WTC11 (cell line): Measurements from ENCODE around the gene TENT5A. TPM values are rescaled to one million over a fixed set of nuclear protein-coding genes. Genes with fewer than 3 reads are reported as not detected.

Experiments used
- ATAC-seq: fragments of 200-7000 bp; cut with Tn5 transposase; 2 replicates; pipeline ENCODE4 v1.10.0; 2021; ENCODE audit warnings: mild to moderate bottlenecking, moderate library complexity
- CTCF ChIA-PET: fragments of 300-600 bp; sonication (Branson Sonifier 250); formaldehyde crosslinking; loops from one replicate; lab custom pipeline; 2021; ENCODE audit warnings: antibody characterized with exemption; lab: Charles Lee
- POLR2A ChIA-PET: fragments of 350-600 bp; sonication (Branson Sonifier 250); formaldehyde crosslinking; loops from one replicate; lab custom pipeline; 2021; ENCODE audit warnings: antibody characterized with exemption; lab: Charles Lee
- DNase-seq: peaks from one replicate; pipeline ENCODE4 v3.0.0; 2021; ENCODE audit warnings: low spot score
- H3K27ac Mint-ChIP-seq: 2 replicates; pipeline ENCODE4 v1.8.0; 2021; ENCODE audit warnings: mixed read lengths
- H3K27me3 Mint-ChIP-seq: 2 replicates; pipeline ENCODE4 v1.8.0; 2021; ENCODE audit warnings: low read depth, mild to moderate bottlenecking, moderate library complexity, mixed read lengths
- H3K36me3 Mint-ChIP-seq: 2 replicates; pipeline ENCODE4 v1.8.0; 2021; ENCODE audit warnings: mixed read lengths
- H3K4me1 Mint-ChIP-seq: 2 replicates; pipeline ENCODE4 v1.8.0; 2022; ENCODE audit warnings: mixed read lengths
- H3K4me3 Mint-ChIP-seq: 2 replicates; pipeline ENCODE4 v1.8.0; 2021; ENCODE audit warnings: mild to moderate bottlenecking, moderate library complexity, mixed read lengths
- H3K9me3 Mint-ChIP-seq: 2 replicates; pipeline ENCODE4 v1.8.0; 2021; ENCODE audit warnings: mixed read lengths
- ATF3 ChIP-seq: sonication (generic); formaldehyde crosslinking; conservative IDR thresholded peaks from 2 replicates; pipeline ENCODE4 v1.8.1; 2022; ENCODE audit warnings: mild to moderate bottlenecking, missing genetic modification reagents
- ETV6 ChIP-seq: sonication (generic); formaldehyde crosslinking; IDR thresholded peaks from 2 replicates; pipeline ENCODE4 v1.8.1; 2022; ENCODE audit warnings: mild to moderate bottlenecking, missing genetic modification reagents
- FOXK1 ChIP-seq: sonication (generic); formaldehyde crosslinking; IDR thresholded peaks from 2 replicates; pipeline ENCODE4 v1.8.0; 2022; ENCODE audit warnings: mild to moderate bottlenecking, moderate library complexity, missing genetic modification reagents
- GRHL2 ChIP-seq: fragments of 250-450 bp; sonication (Bioruptor Pico); IDR thresholded peaks from 2 replicates; pipeline ENCODE4 v1.8.0; 2022; ENCODE audit warnings: mild to moderate bottlenecking, moderate library complexity; ENCODE audit not compliant: insufficient replicate concordance, severe bottlenecking
- HMGA2 ChIP-seq: fragments of 250-450 bp; sonication (Bioruptor Pico); IDR thresholded peaks from 2 replicates; pipeline ENCODE4 v1.4.0; 2021; ENCODE audit warnings: mild to moderate bottlenecking, moderate library complexity
- HMGXB4 ChIP-seq: sonication (generic); formaldehyde crosslinking; IDR thresholded peaks from 2 replicates; pipeline ENCODE4 v1.8.1; 2023; ENCODE audit warnings: mild to moderate bottlenecking, moderate library complexity, missing genetic modification reagents
- JUN ChIP-seq: sonication (generic); formaldehyde crosslinking; IDR thresholded peaks from 2 replicates; pipeline ENCODE4 v1.8.0; 2023; ENCODE audit warnings: mild to moderate bottlenecking, missing genetic modification reagents
- MAX ChIP-seq: sonication (generic); formaldehyde crosslinking; IDR thresholded peaks from 2 replicates; pipeline ENCODE4 v1.8.0; 2022; ENCODE audit warnings: mild to moderate bottlenecking, missing genetic modification reagents
- NFATC4 ChIP-seq: fragments of 250-450 bp; sonication (Bioruptor Pico); IDR thresholded peaks from 2 replicates; pipeline ENCODE4 v1.9.0; 2021; ENCODE audit warnings: mild to moderate bottlenecking
- PRRX2 ChIP-seq: fragments of 250-450 bp; sonication (Bioruptor Pico); IDR thresholded peaks from 2 replicates; pipeline ENCODE4 v1.8.0; 2021; ENCODE audit warnings: mild to moderate bottlenecking
- RELA ChIP-seq: sonication (generic); formaldehyde crosslinking; IDR thresholded peaks from 2 replicates; pipeline ENCODE4 v1.8.1; 2022; ENCODE audit warnings: missing genetic modification reagents, mild to moderate bottlenecking, borderline replicate concordance
- SOX15 ChIP-seq: fragments of 250-450 bp; sonication (Bioruptor Pico); IDR thresholded peaks from 2 replicates; pipeline ENCODE4 v1.9.0; 2021; ENCODE audit warnings: mild to moderate bottlenecking
- USF2 ChIP-seq: sonication (generic); formaldehyde crosslinking; IDR thresholded peaks from 2 replicates; pipeline ENCODE4 v1.8.1; 2023; ENCODE audit warnings: mild to moderate bottlenecking, missing genetic modification reagents, moderate library complexity
- ZBTB43 ChIP-seq: sonication (generic); formaldehyde crosslinking; IDR thresholded peaks from 2 replicates; pipeline ENCODE4 v1.8.1; 2023; ENCODE audit warnings: mild to moderate bottlenecking, missing genetic modification reagents
- ZNF138 ChIP-seq: sonication (generic); formaldehyde crosslinking; conservative IDR thresholded peaks from 2 replicates; pipeline ENCODE4 v1.8.1; 2022; ENCODE audit warnings: mild to moderate bottlenecking, moderate library complexity, missing genetic modification reagents
- ZNF416 ChIP-seq: fragments of 250-450 bp; sonication (Bioruptor Pico); IDR thresholded peaks from 2 replicates; pipeline ENCODE4 v1.9.0; 2021; ENCODE audit warnings: mild to moderate bottlenecking, inconsistent platforms
- total RNA-seq: library from RNA; stranded (reverse); gene quantifications from 3 replicates; pipeline ENCODE4 v1.2.3, GENCODE V29; 2021
- TF ChIP-seq, protein P1 (sequence below): sonication (generic); formaldehyde crosslinking; IDR thresholded peaks from 2 replicates; pipeline ENCODE4 v1.8.0; 2022; ENCODE audit warnings: mild to moderate bottlenecking, missing genetic modification reagents
- TF ChIP-seq, protein P2 (sequence below): fragments of 250-450 bp; sonication (Bioruptor Pico); IDR thresholded peaks from 2 replicates; pipeline ENCODE4 v1.9.0; 2021; ENCODE audit warnings: mild to moderate bottlenecking, borderline replicate concordance
- TF ChIP-seq, protein P3 (sequence below): sonication (generic); formaldehyde crosslinking; IDR thresholded peaks from 2 replicates; pipeline ENCODE4 v1.8.1; 2023; ENCODE audit warnings: mild to moderate bottlenecking, missing genetic modification reagents, moderate library complexity
- TF ChIP-seq, protein P4 (sequence below): sonication (generic); formaldehyde crosslinking; IDR thresholded peaks from 2 replicates; pipeline ENCODE4 v1.8.1; 2023; ENCODE audit warnings: mild to moderate bottlenecking, missing genetic modification reagents
- TF ChIP-seq, protein P5 (sequence below): sonication (generic); formaldehyde crosslinking; IDR thresholded peaks from 2 replicates; pipeline ENCODE4 v1.8.1; 2022; ENCODE audit warnings: mild to moderate bottlenecking, moderate library complexity, missing genetic modification reagents

Gene TENT5A
- total RNA-seq, 1 experiment from 2014 or later, result 3.2 TPM

GRCh38 chr6:81770381-81770780, 17.9 kb upstream of the TENT5A start (continued):
- TF ChIP-seq, protein P1, sequence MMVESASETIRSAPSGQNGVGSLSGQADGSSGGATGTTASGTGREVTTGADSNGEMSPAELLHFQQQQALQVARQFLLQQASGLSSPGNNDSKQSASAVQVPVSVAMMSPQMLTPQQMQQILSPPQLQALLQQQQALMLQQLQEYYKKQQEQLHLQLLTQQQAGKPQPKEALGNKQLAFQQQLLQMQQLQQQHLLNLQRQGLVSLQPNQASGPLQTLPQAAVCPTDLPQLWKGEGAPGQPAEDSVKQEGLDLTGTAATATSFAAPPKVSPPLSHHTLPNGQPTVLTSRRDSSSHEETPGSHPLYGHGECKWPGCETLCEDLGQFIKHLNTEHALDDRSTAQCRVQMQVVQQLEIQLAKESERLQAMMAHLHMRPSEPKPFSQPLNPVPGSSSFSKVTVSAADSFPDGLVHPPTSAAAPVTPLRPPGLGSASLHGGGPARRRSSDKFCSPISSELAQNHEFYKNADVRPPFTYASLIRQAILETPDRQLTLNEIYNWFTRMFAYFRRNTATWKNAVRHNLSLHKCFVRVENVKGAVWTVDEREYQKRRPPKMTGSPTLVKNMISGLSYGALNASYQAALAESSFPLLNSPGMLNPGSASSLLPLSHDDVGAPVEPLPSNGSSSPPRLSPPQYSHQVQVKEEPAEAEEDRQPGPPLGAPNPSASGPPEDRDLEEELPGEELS (CRISPR knock-in tag), result no peak
- TF ChIP-seq USF2 (CRISPR knock-in tag), result no peak
- TF ChIP-seq, protein P2, sequence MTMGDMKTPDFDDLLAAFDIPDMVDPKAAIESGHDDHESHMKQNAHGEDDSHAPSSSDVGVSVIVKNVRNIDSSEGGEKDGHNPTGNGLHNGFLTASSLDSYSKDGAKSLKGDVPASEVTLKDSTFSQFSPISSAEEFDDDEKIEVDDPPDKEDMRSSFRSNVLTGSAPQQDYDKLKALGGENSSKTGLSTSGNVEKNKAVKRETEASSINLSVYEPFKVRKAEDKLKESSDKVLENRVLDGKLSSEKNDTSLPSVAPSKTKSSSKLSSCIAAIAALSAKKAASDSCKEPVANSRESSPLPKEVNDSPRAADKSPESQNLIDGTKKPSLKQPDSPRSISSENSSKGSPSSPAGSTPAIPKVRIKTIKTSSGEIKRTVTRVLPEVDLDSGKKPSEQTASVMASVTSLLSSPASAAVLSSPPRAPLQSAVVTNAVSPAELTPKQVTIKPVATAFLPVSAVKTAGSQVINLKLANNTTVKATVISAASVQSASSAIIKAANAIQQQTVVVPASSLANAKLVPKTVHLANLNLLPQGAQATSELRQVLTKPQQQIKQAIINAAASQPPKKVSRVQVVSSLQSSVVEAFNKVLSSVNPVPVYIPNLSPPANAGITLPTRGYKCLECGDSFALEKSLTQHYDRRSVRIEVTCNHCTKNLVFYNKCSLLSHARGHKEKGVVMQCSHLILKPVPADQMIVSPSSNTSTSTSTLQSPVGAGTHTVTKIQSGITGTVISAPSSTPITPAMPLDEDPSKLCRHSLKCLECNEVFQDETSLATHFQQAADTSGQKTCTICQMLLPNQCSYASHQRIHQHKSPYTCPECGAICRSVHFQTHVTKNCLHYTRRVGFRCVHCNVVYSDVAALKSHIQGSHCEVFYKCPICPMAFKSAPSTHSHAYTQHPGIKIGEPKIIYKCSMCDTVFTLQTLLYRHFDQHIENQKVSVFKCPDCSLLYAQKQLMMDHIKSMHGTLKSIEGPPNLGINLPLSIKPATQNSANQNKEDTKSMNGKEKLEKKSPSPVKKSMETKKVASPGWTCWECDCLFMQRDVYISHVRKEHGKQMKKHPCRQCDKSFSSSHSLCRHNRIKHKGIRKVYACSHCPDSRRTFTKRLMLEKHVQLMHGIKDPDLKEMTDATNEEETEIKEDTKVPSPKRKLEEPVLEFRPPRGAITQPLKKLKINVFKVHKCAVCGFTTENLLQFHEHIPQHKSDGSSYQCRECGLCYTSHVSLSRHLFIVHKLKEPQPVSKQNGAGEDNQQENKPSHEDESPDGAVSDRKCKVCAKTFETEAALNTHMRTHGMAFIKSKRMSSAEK (CRISPR knock-in tag), result no peak
- TF ChIP-seq MAX (CRISPR knock-in tag), result no peak
- no peak for TF ChIP-seq HMGA2
- no peak for TF ChIP-seq HMGXB4 (CRISPR knock-in tag)
- TF ChIP-seq ETV6 (CRISPR knock-in tag), result no peak
- no peak for TF ChIP-seq ZNF416 (CRISPR knock-in tag)
- TF ChIP-seq JUN, result no peak
- TF ChIP-seq NFATC4 (CRISPR knock-in tag), result no peak
- no peak for TF ChIP-seq FOXK1 (CRISPR knock-in tag)
- no peak for TF ChIP-seq RELA (CRISPR knock-in tag)

DNA sequence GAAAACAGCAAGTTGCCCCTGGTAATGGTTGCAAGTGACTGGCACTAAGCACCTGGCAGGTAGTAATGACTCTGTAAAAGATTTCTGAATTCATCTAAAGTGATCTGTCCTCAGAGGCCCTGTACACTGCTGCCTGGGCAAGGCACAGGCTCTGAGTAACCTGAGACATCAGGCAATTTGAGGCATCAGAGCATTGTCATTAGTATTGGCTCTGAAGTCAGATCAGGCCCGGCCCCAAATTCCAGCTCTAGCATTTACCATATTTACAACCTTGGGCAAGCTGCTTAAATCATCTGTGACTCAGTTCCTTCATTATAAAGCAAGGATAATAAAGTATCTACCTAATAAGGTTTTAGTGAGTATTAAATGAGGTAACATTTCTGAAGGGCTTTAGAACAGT, 17.3 kb upstream of the TENT5A start:
- no peak for TF ChIP-seq GRHL2
- TF ChIP-seq, protein P3, sequence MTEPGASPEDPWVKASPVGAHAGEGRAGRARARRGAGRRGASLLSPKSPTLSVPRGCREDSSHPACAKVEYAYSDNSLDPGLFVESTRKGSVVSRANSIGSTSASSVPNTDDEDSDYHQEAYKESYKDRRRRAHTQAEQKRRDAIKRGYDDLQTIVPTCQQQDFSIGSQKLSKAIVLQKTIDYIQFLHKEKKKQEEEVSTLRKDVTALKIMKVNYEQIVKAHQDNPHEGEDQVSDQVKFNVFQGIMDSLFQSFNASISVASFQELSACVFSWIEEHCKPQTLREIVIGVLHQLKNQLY (CRISPR knock-in tag), result no peak
- TF ChIP-seq, protein P4, sequence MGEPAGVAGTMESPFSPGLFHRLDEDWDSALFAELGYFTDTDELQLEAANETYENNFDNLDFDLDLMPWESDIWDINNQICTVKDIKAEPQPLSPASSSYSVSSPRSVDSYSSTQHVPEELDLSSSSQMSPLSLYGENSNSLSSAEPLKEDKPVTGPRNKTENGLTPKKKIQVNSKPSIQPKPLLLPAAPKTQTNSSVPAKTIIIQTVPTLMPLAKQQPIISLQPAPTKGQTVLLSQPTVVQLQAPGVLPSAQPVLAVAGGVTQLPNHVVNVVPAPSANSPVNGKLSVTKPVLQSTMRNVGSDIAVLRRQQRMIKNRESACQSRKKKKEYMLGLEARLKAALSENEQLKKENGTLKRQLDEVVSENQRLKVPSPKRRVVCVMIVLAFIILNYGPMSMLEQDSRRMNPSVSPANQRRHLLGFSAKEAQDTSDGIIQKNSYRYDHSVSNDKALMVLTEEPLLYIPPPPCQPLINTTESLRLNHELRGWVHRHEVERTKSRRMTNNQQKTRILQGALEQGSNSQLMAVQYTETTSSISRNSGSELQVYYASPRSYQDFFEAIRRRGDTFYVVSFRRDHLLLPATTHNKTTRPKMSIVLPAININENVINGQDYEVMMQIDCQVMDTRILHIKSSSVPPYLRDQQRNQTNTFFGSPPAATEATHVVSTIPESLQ (CRISPR knock-in tag), result no peak
- TF ChIP-seq ZBTB43 (CRISPR knock-in tag), result no peak
- TF ChIP-seq, protein P5, sequence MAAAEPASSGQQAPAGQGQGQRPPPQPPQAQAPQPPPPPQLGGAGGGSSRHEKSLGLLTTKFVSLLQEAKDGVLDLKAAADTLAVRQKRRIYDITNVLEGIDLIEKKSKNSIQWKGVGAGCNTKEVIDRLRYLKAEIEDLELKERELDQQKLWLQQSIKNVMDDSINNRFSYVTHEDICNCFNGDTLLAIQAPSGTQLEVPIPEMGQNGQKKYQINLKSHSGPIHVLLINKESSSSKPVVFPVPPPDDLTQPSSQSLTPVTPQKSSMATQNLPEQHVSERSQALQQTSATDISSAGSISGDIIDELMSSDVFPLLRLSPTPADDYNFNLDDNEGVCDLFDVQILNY, result no peak
- TF ChIP-seq MAX (CRISPR knock-in tag), result no peak
- TF ChIP-seq RELA (CRISPR knock-in tag), result no peak
- no peak for TF ChIP-seq SOX15 (CRISPR knock-in tag)
- no peak for TF ChIP-seq PRRX2
- TF ChIP-seq ZNF138 (CRISPR knock-in tag), result no peak
- no peak for TF ChIP-seq NFATC4 (CRISPR knock-in tag)
- no peak for TF ChIP-seq ATF3 (CRISPR knock-in tag)
- Mint-ChIP-seq H3K9me3 (peaks cover 9% of the 10 kb centered on the region), H3K27me3 (no peaks in the 10 kb centered on the region), H3K27ac (peak overlapping the region; percentile 86), H3K36me3 (peaks cover 3% of the 10 kb centered on the region), H3K4me1 (peaks cover 33% of the 10 kb centered on the region), H3K4me3 (no peak overlapping the region)
- POLR2A ChIA-PET, result no interaction called here
- DNase-seq (no peak), ATAC-seq (peak; percentile 97)
- CTCF ChIA-PET, result no interaction called here
